GM20000 (cell line): ENCODE measurements around the gene SPINT2.

Experiments
- DNase-seq: peaks from one replicate; pipeline ENCODE4 v3.0.0; 2012; ENCODE audit warnings: low spot score
- CTCF ChIP-seq: IDR thresholded peaks from 2 replicates; pipeline ENCODE4 v1.5.1; 2012; ENCODE audit warnings: mild to moderate bottlenecking, control low read depth; ENCODE audit errors: extremely low read depth, missing control alignments

The SPINT2 gene

GRCh38 chr19:38304352-38304865 lies 40.0 kb downstream of the SPINT2 start:
- no peak for TF ChIP-seq CTCF
- no peak for DNase-seq

- no peak for DNase-seq
- TF ChIP-seq CTCF, result no peak
These were observed 40.6 kb downstream of the SPINT2 start for GRCh38 chr19:38304866-38305429.

- no peak for DNase-seq
- TF ChIP-seq CTCF, result no peak
These were observed 41.9 kb downstream of the SPINT2 start for GRCh38 chr19:38306236-38306635.

- TF ChIP-seq CTCF, result no peak
- no peak for DNase-seq
These were observed 42.7 kb downstream of the SPINT2 start for GRCh38 chr19:38307076-38307475.

- no peak for TF ChIP-seq CTCF
- no peak for DNase-seq
These were observed 43.2 kb downstream of the SPINT2 start for GRCh38 chr19:38307597-38307996.

GRCh38 chr19:38308006-38308766 lies 43.8 kb downstream of the SPINT2 start:
- no peak for TF ChIP-seq CTCF
- DNase-seq, result no peak

- DNase-seq, result no peak
These were observed 44.7 kb downstream of the SPINT2 start for GRCh38 chr19:38308926-38309614.

More at GRCh38 chr19:38308926-38309614, 44.7 kb downstream of the SPINT2 start:
- no peak for TF ChIP-seq CTCF
